IPS-18a (cell line): ENCODE results near the gene HELZ2.
"Not testable (repeated sequence)": the region's sequence is repeated elsewhere in the genome, so short reads cannot be mapped to it uniquely, and the experiment has no call there.

Experiments
- H3K27ac ChIP-seq: one replicate; pipeline ENCODE4 v1.5.1; 2013; ENCODE audit warnings: low read length
- H3K27me3 ChIP-seq: one replicate; pipeline ENCODE4 v1.6.1; 2013; ENCODE audit warnings: mild to moderate bottlenecking, low read length; ENCODE audit not compliant: control insufficient read depth, insufficient read depth
- H3K36me3 ChIP-seq: one replicate; pipeline ENCODE4 v1.6.1; 2013; ENCODE audit warnings: low read depth, low read length; ENCODE audit not compliant: control insufficient read depth
- H3K4me1 ChIP-seq: one replicate; pipeline ENCODE4 v1.6.1; 2013; ENCODE audit warnings: low read depth, low read length; ENCODE audit not compliant: control insufficient read depth
- H3K4me3 ChIP-seq: one replicate; pipeline ENCODE4 v1.5.1; 2013; ENCODE audit warnings: low read length
- H3K9ac ChIP-seq: one replicate; pipeline ENCODE4 v1.6.1; 2013; ENCODE audit warnings: mild to moderate bottlenecking, low read length, moderate library complexity
- H3K9me3 ChIP-seq: one replicate; pipeline ENCODE4 v1.6.1; 2013; ENCODE audit warnings: low read depth, low read length; ENCODE audit not compliant: control insufficient read depth

HELZ2 gene

DNA sequence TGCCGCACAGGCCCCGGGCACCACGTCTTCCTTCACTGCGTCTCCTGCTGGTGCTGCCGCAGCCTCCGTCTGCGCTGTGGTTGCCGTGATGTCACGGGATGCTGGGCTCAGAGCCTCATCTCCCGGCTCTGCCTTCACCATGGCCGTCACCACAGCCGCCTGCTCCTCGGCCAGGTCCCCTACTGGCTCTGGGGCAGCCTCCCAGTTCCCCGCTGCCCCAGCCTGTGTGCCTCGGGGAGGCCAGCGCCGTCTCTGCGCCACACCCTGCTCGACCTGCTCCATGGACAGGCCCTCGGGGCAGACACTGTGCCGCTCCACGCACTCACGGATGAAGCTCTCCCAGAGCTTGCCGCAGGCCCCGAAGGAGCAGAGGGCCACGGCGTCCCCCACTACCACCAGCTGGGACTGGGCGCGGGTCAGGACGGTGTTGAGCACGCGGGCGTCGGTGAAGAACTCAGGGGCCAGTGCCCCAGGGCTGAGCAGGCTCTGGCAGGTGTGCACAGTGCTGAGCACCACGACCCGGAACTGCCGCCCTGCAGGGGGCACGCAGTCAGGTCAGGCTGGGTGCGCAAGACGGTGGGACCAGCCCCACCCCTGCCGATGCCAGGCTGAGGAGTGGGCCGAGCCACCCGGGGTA is 8.2 kb downstream of the HELZ2 start:
- Histone ChIP-seq H3K4me3 (no peak overlapping the region), H3K36me3 (no peaks in the 10 kb centered on the region), H3K4me1 (no peaks in the 10 kb centered on the region), H3K9me3 (no peaks in the 10 kb centered on the region), H3K9ac (no peak overlapping the region), H3K27me3 (no peaks in the 10 kb centered on the region), H3K27ac (no peak overlapping the region)

DNA sequence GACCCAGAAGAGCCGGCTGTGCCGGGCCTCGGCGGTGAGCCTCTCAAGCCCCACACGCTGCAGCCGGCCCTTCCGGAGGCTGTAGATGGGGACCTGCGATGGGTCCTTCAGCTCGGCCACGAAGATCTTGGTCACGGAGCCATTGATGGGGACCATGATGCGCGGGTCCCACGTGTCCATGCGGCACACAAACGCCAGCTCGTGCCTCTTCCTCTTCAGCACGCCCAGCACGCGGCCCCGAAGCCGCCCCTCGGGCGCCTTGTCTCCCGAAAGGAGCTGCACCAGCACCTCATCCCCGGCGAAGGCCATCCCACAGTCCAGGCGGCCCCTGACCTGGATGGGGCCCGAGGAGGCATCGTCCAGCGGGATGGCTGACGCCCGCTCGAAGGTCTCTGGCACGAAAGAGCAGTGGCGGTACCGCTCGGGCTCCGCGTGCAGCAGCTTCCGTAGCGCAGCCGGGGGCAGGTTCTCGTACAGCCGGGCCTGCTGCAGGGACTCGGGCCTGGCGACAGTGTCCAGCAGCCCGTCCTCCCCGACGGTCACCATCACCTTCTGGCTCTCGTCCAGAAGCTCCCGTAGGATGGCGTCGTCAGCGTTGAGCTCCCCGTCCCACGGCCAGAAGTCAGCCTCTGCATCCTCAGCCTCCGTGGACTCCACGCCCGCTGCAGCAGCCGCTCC is 8.9 kb downstream of the HELZ2 start:
- no peak overlapping the region for H3K9ac ChIP-seq
- no peaks in the 10 kb centered on the region for H3K9me3 ChIP-seq
- H3K4me3 ChIP-seq: no peak overlapping the region
- no peak overlapping the region for H3K27ac ChIP-seq
- H3K36me3 ChIP-seq: no peaks in the 10 kb centered on the region
- no peaks in the 10 kb centered on the region for H3K4me1 ChIP-seq
- no peaks in the 10 kb centered on the region for H3K27me3 ChIP-seq

DNA sequence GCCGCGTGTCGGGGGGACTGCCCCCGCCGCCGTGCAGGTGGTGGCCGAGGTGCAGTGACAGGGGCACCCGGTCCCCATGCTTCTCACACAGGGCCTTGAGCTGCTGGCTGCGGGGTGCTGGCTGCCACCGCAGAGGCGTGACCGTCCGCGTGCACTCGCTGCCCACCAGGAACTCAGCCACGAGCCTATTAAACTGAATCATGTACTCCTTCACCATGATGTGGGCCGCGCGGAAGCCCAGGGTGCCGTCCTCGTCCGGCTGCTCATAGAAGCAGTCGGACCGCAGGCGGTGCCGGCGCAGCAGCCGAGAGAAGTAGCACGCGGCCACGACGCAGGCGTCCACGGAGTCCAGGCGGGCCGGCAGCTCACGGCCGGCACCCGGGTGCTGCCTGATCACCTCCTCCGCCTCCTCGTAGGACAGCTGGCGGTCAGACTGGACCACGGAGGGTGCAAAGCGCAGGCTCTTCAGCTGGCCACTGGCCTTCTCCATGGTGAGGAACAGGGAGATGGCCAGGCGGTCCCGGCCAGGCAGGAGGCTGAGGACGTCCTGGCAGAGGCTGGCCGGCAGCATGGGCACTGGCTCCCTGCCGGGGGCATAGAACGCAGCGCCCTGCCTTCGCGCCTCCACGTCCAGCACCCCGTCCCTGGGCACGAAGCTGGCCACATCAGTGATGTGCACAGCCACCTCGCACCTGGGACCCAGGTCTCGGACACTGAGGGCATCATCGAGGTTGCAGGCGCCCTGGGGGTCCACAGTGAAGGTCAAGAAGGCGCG is 9.8 kb downstream of the HELZ2 start:
- Histone ChIP-seq H3K9ac (no peak overlapping the region), H3K4me1 (no peaks in the 10 kb centered on the region), H3K27me3 (no peaks in the 10 kb centered on the region), H3K9me3 (no peaks in the 10 kb centered on the region), H3K4me3 (no peak overlapping the region), H3K27ac (no peak overlapping the region), H3K36me3 (no peaks in the 10 kb centered on the region)

DNA sequence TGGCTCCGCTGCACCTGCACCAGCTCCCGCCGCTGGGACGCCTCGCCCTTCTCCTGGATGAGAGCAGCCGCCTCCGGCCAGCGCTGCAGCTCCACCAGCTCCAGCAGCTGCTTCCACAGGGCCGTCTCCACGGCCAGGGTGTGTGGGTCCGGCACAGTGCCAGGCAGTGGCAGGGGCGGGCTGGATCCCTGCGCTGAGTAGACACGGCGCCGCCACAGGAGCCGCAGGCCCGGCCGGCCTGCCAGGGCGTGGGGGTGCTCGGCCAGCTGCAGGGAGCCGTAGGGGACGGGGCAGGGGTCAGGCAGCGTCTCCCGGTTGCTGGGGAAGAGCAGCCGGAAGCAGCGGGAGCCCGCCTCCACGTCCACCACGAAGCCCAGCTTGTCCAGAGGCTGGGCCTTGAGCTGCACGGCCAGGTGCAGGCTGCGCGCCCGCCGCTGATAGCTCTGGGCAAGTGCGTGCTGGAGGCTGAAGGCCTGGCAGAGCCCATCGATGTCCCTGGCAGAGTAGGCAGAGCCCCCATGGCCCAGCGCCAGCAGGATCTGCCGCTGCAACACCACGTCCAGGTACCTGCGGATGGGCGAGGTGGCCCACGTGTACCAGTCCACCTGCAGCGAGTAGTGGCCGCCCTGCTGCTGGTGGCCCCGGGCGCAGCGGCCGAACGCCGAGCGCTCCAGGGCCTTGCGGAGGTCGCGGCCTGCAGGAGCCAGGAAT is 10.7 kb downstream of the HELZ2 start:
- Histone ChIP-seq H3K4me3 (no peak overlapping the region), H3K27ac (no peak overlapping the region), H3K4me1 (no peaks in the 10 kb centered on the region), H3K9me3 (no peaks in the 10 kb centered on the region), H3K27me3 (no peaks in the 10 kb centered on the region), H3K9ac (no peak overlapping the region), H3K36me3 (no peaks in the 10 kb centered on the region)

DNA sequence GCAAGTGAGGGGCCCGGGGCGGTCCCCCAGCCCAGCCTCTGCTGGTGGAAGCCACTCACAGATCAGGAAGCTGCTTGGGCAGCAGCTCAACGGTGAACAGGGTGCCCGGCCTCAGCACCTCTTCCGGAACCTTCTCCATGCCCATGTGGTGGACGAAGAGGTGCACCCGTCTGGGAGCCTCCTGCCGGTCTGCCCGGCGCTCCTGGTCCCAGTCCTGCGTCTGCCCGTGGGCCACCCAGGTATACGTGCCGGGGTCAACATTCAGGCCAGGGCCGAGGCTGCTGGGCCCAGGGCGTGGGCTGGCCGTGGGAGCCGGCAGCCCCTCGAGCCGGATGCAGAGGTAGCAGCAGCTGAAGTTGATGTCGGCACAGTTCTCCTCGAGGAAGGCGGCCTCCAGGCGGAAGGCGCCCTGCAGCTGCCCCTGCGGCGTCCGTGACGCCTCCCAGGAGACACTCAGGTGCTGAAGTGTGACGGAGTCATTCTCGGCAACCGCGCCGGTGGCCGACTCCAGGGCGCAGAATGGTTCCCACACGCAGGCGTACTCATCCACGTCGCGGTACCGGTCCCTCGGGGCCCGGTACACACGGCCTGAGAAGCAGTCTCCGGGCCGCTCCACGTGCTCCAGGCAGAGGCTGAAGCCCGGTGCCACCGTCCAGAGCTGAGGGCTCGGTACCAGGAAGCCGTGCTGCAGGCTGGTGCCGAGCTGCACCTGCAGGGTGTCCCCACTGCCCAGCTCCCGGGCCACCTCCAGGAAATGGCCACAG is 11.4 kb downstream of the HELZ2 start:
- no peak overlapping the region for H3K27ac ChIP-seq
- no peaks in the 10 kb centered on the region for H3K36me3 ChIP-seq
- H3K27me3 ChIP-seq: no peaks in the 10 kb centered on the region
- no peaks in the 10 kb centered on the region for H3K4me1 ChIP-seq
- H3K9me3 ChIP-seq: no peaks in the 10 kb centered on the region
- H3K4me3 ChIP-seq: no peak overlapping the region
- H3K9ac ChIP-seq: no peak overlapping the region

DNA sequence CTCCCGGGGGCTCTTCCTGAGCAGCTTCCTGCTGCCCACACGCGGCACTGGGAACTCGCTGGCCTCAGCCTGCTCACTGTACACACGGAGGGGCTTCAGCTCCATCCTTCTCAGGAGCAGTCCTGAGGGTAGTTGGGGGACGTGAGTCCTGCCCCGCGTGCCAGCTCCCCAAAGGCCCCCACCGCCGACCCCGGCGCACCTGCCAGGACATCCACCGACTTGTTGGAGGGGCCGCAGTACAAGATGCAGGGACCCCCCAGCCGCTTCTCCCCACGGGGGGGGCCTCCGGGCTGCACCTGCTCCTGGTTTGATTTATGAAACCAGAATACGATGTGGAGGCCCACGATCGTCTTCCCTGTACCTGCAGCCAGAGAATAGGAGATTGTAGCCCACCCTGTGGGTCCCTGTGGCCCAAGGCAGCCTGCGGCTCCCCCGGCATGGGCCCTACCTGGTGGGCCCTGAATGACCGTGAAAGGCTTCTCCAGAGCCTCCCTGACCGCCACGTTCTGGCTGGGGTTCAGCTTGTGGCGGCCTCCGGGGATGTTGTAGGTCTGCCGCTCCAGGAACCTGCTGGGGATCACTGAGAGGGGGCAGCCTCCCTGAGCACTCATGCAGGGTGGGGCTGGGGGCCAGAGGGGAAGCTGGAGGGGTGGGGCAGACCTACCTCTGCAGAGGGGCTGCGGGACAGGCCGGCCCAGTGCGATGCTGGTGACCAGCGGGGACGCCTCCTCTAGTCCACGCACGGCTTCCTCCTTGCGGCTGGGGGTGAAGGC is 12.2 kb downstream of the HELZ2 start:
- Histone ChIP-seq H3K27ac (no peak overlapping the region), H3K36me3 (no peaks in the 10 kb centered on the region)

DNA sequence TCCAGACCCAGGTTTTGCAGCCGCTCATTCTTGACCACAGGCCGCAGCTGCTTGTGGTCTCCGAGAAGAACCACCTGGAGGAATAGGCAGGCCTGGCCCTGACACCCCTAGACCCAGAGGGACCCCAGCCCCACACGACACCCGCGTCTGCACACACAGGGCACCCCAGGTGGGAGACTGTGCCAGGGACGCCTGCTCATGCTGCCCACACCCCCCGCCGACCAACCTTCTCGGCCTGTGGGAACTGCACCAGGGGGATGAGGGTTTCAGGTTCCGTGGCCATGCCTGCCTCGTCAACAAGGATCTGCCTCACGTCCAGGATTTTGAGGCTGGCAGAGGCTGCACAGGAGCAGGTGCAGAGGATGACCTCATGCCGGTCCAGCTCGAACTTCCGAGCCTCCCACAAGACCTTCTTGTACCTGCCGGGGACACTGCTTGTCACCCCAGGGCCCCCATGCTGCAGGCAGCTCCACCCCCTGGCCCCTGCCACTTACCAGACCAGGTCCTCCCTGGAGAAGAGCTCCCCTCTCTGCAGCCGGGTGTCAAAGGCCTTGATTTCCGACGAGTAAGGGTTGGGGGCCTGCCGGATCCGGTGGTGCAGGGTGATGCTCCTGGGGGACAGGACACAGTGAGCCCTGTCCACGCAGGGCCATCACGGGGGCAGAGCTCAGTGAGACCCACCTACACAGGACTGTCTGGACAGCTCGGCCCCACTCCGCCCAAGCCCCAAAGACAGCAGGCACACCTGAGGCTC is 13.0 kb downstream of the HELZ2 start:
- no peak overlapping the region for H3K4me3 ChIP-seq
- H3K36me3 ChIP-seq: no peaks in the 10 kb centered on the region
- no peak overlapping the region for H3K27ac ChIP-seq
- H3K27me3 ChIP-seq: no peaks in the 10 kb centered on the region
- H3K9ac ChIP-seq: no peak overlapping the region
- H3K9me3 ChIP-seq: no peaks in the 10 kb centered on the region
- H3K4me1 ChIP-seq: no peaks in the 10 kb centered on the region

More for the DNA sequence above, 12.2 kb downstream of the HELZ2 start:
- H3K4me1 ChIP-seq: no peaks in the 10 kb centered on the region
- H3K27me3 ChIP-seq: no peaks in the 10 kb centered on the region
- H3K9ac ChIP-seq: no peak overlapping the region
- H3K4me3 ChIP-seq: no peak overlapping the region
- no peaks in the 10 kb centered on the region for H3K9me3 ChIP-seq

DNA sequence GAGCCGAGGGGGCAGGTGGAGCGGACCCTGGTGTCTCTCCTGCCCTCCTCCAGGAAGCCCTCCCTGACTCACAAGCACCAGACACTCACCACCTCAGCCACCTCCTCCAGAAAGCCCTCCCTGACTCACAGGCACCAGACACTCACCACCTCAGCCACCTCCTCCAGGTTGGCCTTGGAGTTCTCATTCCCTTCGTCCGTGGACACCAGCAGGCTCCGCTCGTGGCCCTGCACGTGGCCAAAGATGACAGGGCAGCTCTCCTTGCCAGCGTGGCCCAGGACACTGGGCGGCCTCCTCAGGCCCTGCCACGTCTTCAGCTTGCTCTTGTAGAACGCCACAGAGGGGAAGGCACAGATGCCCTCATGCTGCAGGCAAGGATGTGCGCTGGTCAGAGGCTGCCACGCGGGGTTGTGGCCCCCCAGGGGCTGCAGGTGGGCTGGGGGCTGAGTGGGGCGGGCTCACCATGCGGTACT is 13.7 kb downstream of the HELZ2 start:
- Histone ChIP-seq H3K27me3 (no peaks in the 10 kb centered on the region), H3K4me1 (no peaks in the 10 kb centered on the region), H3K27ac (no peak overlapping the region), H3K9me3 (no peaks in the 10 kb centered on the region), H3K36me3 (no peaks in the 10 kb centered on the region), H3K9ac (no peak overlapping the region), H3K4me3 (no peak overlapping the region)

DNA sequence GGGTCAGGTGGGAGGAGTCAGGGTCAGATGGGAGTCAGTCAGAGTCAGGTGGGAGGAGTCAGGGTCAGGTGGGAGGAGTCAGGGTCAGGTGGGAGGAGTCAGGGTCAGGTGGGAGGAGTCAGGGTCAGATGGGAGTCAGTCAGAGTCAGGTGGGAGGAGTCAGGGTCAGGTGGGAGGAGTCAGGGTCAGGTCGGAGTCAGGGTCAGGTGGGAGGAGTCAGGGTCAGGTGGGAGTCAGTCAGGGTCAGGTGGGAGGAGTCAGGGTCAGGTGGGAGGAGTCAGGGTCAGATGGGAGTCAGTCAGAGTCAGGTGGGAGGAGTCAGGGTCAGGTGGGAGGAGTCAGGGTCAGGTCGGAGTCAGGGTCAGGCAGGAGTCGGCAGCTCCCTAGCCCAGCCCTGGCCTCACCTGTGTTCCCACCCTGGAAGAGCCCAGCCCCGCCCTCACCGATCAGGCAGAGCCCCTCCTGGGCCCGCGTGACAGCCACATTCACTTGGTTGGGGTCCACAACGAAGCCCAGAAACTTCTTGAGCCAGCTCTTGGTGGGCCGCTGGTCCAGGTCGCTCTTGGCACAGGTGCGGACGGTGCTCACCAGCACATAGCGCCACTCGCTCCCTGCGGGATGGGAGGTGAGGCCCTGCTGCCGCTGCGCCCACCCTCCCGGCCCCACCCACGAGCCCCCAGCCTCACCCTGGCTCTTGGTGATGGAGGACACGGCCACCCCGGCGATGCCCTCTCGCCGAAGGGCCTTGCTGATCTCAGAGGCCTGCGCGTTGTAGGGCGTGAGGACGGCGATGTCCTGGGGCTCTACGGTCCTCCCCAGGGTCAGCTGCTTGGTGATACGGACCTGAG is 14.3 kb downstream of the HELZ2 start:
- not testable (repeated sequence) for H3K36me3 ChIP-seq, H3K27me3 ChIP-seq, H3K4me3 ChIP-seq, H3K4me1 ChIP-seq, H3K9ac ChIP-seq, H3K9me3 ChIP-seq, H3K27ac ChIP-seq
